HG03521 (cell line): ENCODE data around the gene TESMIN.

Experiments
- ATAC-seq: cut with Tn5 transposase; IDR thresholded peaks from one replicate; pipeline ENCODE4 v1.9.1; 2021; ENCODE audit warnings: mild to moderate bottlenecking, moderate library complexity; ENCODE audit not compliant: unreplicated experiment

TESMIN gene

GRCh38 chr11:68751331-68751856, at the start of gene TESMIN:
TESMIN (minus strand) TSS chr11:68751520; CDS start chr11:68750660, 860 bp downstream.
- ATAC-seq = no peak

- no peak for ATAC-seq
Measured at GRCh38 chr11:68798221-68798813, 47.0 kb upstream of the TESMIN start.

- ATAC-seq = no peak
Measured at GRCh38 chr11:68796801-68797200, 45.5 kb upstream of the TESMIN start.

GRCh38 chr11:68792400-68792966, 41.2 kb upstream of the TESMIN start:
- no peak for ATAC-seq

GRCh38 chr11:68784653-68785052, 33.3 kb upstream of the TESMIN start:
- no peak for ATAC-seq

- no peak for ATAC-seq
Measured at GRCh38 chr11:68783216-68783821, 32.0 kb upstream of the TESMIN start.

GRCh38 chr11:68782711-68783110, 31.4 kb upstream of the TESMIN start:
- no peak for ATAC-seq

- ATAC-seq = no peak
Measured at GRCh38 chr11:68780829-68781228, 29.5 kb upstream of the TESMIN start.

GRCh38 chr11:68778205-68778604, 26.9 kb upstream of the TESMIN start:
- no peak for ATAC-seq

- no peak for ATAC-seq
Measured at GRCh38 chr11:68776442-68777235, 25.3 kb upstream of the TESMIN start.

GRCh38 chr11:68775951-68776388, 24.6 kb upstream of the TESMIN start:
- no peak for ATAC-seq

- no peak for ATAC-seq
Measured at GRCh38 chr11:68774194-68774585, 22.9 kb upstream of the TESMIN start.

- no peak for ATAC-seq
Measured at GRCh38 chr11:68773521-68774193, 22.3 kb upstream of the TESMIN start.

- ATAC-seq = no peak
Measured at GRCh38 chr11:68772936-68773335, 21.6 kb upstream of the TESMIN start.

- ATAC-seq = no peak
Measured at GRCh38 chr11:68770781-68771180, 19.5 kb upstream of the TESMIN start.

- ATAC-seq = no peak
Measured at GRCh38 chr11:68767672-68768071, 16.4 kb upstream of the TESMIN start.

GRCh38 chr11:68766786-68767185, 15.5 kb upstream of the TESMIN start:
- ATAC-seq = no peak

- no peak for ATAC-seq
Measured at GRCh38 chr11:68764746-68765145, 13.4 kb upstream of the TESMIN start.

- ATAC-seq = no peak
Measured at GRCh38 chr11:68763926-68764657, 12.8 kb upstream of the TESMIN start.

- no peak for ATAC-seq
Measured at GRCh38 chr11:68763181-68763721, 11.9 kb upstream of the TESMIN start.
